Urinary bladder (tissue), 4 donors: ENCODE measurements around the gene MLH3. TPM values are rescaled to one million over a fixed set of nuclear protein-coding genes. Genes with fewer than 3 reads are reported as not detected.

Experiments
- DNase-seq: peaks from one replicate; pipeline ENCODE4 v3.0.0-alpha.2; 2015; ENCODE audit errors: extremely low spot score
- H3K27ac ChIP-seq: one replicate; pipeline ENCODE4 v1.5.1; 2013; ENCODE audit warnings: low read depth, mild to moderate bottlenecking, moderate library complexity
- H3K36me3 ChIP-seq: one replicate; pipeline ENCODE4 v1.6.1; 2013; ENCODE audit warnings: mild to moderate bottlenecking, moderate library complexity; ENCODE audit not compliant: insufficient read depth
- H3K4me1 ChIP-seq: one replicate; pipeline ENCODE4 v1.6.1; 2013; ENCODE audit warnings: mild to moderate bottlenecking, moderate library complexity; ENCODE audit not compliant: insufficient read depth
- H3K4me3 ChIP-seq: one replicate; pipeline ENCODE4 v1.5.1; 2013; ENCODE audit warnings: low read depth, low read length
- WGBS: extraction: QIAGEN DNeasy Blood & Tissue Kit; methylation state at CpG from one replicate; pipeline ENCODE4 v1.1.7; 2013; 5-methylcytosine and 5-hydroxymethylcytosine counted together
- polyA plus RNA-seq: library from polyadenylated mRNA; stranded (reverse); fragments of 200-250 nt; gene quantifications from one replicate; pipeline ENCODE4 v1.2.3, GENCODE V29; 2013
- total RNA-seq: library from RNA; depleted of rRNA; stranded (reverse); fragments of >200 nt; gene quantifications from one replicate; pipeline ENCODE4 v1.2.3, GENCODE V29; 2014
- donor health status: healthy with polysubstance abuse.
- donor health status: healthy.

The MLH3 gene
- total RNA-seq: 97.1 TPM
- 15.3 TPM for polyA plus RNA-seq

DNA sequence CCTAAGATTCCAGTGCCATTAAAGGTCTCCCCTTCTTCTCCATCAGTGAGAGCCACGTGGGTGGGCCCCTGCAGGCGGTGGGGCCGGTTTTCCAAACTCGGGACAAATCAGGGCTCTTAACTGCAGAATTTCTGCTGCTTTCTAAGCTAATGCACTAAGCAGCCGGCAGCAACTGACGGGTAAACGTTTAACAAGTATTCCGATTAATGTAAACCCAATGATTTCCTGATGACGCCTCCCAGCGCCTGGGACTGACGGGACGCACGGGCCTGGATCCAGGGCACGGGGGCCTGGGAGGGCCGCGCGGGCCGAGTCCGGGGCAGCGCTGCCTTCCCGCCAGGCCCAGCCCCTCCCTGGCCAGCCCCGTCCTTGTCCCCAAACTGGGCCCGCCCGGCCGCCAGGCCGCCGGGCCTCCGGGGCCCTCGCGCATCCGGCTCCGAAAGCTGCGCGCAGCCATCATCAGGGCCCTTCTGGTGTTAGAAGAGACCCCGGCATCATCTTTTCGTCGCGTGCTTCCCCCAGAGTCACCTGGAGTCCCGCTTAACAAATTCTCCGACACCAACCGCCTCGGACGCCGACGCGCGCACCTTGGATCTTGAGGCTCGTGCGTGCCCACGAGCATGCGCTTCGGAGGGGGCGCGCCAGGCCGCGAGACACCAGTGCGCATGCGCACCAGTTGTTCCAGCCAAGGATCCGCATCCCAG, at the start of gene MLH3:
MLH3 (minus strand) TSS at position 616 of the 704 bp plus-strand sequence. CDS start 1,812 bp downstream, outside the sequence.
- H3K4me3 ChIP-seq: peak within 1 kb of the TSS; percentile 61
- H3K27ac ChIP-seq: peak within 1 kb of the TSS; percentile 79
- no peaks in the 10 kb centered on the region for H3K4me1 ChIP-seq
- peak; percentile 61 for DNase-seq
- under 1% methylated on average over 59 of the region's 59 CpGs for WGBS
- no peaks in the 10 kb centered on the region for H3K36me3 ChIP-seq

GRCh38 chr14:75098682-75099081, 47.4 kb upstream of the MLH3 start:
- peaks cover 4% of the 10 kb centered on the region for H3K36me3 ChIP-seq
- H3K4me1 ChIP-seq: no peaks in the 10 kb centered on the region
- WGBS: 53% methylated on average over 1 of the region's 1 CpG
- H3K4me3 ChIP-seq: no peak overlapping the region
- no peak overlapping the region for H3K27ac ChIP-seq
- no peak for DNase-seq

DNA sequence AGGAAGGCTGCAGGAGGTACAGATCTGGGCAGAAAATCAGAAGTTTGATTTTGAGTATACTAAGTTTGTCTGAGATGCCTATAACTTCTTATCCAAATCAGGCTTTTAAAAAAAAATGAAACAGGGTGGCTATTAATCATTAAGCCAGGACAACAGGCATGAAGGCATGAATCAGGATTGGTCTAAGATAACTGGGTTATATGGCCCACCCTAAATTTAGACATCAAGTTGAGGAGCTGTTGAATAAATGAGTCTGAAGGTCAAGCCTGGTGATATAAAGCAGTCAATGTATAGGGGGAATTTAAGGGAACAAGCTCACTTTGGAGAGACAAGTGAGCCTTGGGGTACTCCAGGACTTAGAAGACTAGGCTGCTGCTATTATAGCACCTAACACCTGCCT, 46.9 kb upstream of the MLH3 start:
- Histone ChIP-seq H3K36me3 (peaks cover 4% of the 10 kb centered on the region), H3K4me3 (no peak overlapping the region), H3K27ac (no peak overlapping the region), H3K4me1 (no peaks in the 10 kb centered on the region)
- DNase-seq: no peak

DNA sequence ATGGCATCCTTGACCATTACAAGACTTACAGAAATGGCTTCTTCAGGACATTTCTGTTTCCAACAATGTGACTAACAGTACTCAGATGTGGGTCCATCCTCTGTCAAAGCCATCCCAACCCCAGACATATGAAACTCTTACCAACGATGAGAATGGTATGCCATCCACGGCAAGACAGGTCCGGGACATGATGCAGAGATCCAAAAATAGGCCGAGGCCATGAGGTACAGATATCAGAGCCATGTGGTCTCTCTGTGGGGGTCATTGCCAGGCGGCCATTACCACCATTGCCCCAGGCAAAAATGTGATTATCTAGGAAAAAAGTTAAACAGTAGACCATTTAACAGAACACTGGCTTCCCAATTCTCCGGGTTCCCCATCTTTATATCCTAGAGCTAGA, 45.7 kb upstream of the MLH3 start:
- WGBS: 88% methylated on average over 6 of the region's 6 CpGs
- Histone ChIP-seq H3K36me3 (peaks cover 4% of the 10 kb centered on the region), H3K4me3 (no peak overlapping the region), H3K4me1 (no peaks in the 10 kb centered on the region), H3K27ac (no peak overlapping the region)
- DNase-seq: no peak

DNA sequence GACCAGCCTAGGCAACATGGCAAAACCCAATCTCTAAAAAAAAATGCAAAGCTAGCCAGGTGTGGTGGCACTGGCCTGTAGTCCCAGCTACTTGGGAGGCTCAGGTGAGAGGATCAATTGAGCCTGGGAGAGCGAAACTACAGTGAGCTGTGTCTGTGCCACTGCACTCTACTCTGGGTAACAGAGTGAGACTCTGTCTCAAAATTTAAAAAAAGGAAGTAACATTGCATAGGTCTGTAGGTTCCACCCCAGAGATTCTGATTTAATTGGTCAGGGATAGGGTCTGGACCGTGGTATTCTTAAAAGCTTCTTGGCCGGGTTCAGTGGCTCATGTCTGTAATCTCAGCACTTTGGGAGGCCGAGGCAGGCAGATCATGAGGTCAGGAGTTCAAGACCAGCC, 44.4 kb upstream of the MLH3 start:
- peaks cover 4% of the 10 kb centered on the region for H3K36me3 ChIP-seq
- WGBS: 95% methylated on average over 4 of the region's 4 CpGs

GRCh38 chr14:75094896-75095295, 43.6 kb upstream of the MLH3 start:
- DNase-seq: no peak
- 91% methylated on average over 3 of the region's 3 CpGs for WGBS

More for the DNA sequence above, 44.4 kb upstream of the MLH3 start:
- Histone ChIP-seq H3K4me1 (no peaks in the 10 kb centered on the region), H3K4me3 (no peak overlapping the region), H3K27ac (no peak overlapping the region)
- no peak for DNase-seq

DNA sequence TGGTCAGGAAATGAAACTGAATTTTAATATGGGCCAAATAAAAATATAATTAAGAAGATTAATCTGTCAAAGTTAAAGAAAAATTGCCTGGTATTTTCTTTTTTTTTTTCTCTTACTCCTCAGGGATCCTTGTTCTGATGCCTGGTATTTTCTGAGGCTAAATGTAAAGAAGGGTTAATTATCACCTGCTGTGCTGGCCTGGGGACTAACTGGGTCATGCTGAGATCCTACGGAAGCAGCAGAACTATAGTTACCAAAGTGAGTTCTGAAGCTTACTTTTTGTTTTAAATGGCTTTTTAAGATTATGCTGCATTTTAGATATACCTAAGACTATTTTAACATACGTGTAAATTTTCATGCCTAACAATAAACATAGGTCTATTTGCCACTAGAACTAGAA, 41.4 kb upstream of the MLH3 start:
- Histone ChIP-seq H3K27ac (no peak overlapping the region), H3K4me1 (no peaks in the 10 kb centered on the region), H3K4me3 (no peak overlapping the region), H3K36me3 (peaks cover 6% of the 10 kb centered on the region)
- 82% methylated on average over 2 of the region's 2 CpGs for WGBS
- no peak for DNase-seq

More at GRCh38 chr14:75094896-75095295, 43.6 kb upstream of the MLH3 start:
- peaks cover 6% of the 10 kb centered on the region for H3K36me3 ChIP-seq
- H3K4me3 ChIP-seq: no peak overlapping the region
- no peaks in the 10 kb centered on the region for H3K4me1 ChIP-seq
- H3K27ac ChIP-seq: no peak overlapping the region

DNA sequence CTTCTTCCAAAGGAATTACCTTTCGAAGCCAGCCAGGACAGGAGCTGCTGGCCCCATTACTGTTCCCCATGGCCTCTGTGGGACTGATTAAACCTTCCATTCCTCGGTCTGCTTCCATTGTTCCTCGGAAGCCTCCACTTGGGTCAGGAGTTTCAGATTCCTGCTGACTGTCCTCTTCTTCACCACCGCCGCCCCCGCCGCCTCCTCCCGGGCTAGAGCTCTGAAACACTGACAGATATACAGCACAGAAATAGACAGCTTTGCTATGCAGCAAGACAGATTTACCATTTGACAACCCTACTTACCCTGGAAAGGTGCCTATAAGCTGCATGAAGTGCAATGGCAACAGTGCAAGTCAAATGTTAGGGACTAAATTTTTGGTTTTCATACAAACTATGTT, 40.0 kb upstream of the MLH3 start:
- peaks cover 6% of the 10 kb centered on the region for H3K36me3 ChIP-seq
- 90% methylated on average over 8 of the region's 8 CpGs for WGBS
- H3K4me3 ChIP-seq: no peak overlapping the region
- no peak for DNase-seq
- H3K27ac ChIP-seq: no peak overlapping the region
- H3K4me1 ChIP-seq: no peaks in the 10 kb centered on the region

DNA sequence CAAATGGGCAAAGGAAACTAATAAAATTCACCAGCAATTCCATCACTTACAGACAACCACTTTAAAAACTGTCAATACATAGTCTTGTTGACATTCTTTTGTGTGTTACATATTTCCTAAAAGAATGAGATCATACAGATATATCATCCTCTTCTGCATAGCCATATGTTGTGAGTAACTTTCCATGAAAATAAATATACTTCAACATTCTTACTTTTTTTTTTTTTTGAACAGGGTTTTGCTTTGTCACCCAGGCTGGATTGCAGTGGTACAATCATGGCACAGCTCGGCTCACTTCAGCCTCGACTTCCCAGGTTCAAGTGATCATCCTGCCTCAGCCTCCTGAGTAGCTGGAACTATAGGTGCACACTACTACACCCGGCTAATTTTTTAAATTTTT, 39.1 kb upstream of the MLH3 start:
- H3K36me3 ChIP-seq: peaks cover 5% of the 10 kb centered on the region
- 89% methylated on average over 3 of the region's 3 CpGs for WGBS
- no peak overlapping the region for H3K27ac ChIP-seq
- DNase-seq: no peak
- H3K4me3 ChIP-seq: no peak overlapping the region
- H3K4me1 ChIP-seq: no peaks in the 10 kb centered on the region

GRCh38 chr14:75088566-75089373, 37.5 kb upstream of the MLH3 start:
- peaks cover 3% of the 10 kb centered on the region for H3K36me3 ChIP-seq
- 71% methylated on average over 7 of the region's 7 CpGs for WGBS
- H3K27ac ChIP-seq: no peak overlapping the region
- H3K4me1 ChIP-seq: no peaks in the 10 kb centered on the region
- H3K4me3 ChIP-seq: no peak overlapping the region
- DNase-seq: peak; percentile 25

DNA sequence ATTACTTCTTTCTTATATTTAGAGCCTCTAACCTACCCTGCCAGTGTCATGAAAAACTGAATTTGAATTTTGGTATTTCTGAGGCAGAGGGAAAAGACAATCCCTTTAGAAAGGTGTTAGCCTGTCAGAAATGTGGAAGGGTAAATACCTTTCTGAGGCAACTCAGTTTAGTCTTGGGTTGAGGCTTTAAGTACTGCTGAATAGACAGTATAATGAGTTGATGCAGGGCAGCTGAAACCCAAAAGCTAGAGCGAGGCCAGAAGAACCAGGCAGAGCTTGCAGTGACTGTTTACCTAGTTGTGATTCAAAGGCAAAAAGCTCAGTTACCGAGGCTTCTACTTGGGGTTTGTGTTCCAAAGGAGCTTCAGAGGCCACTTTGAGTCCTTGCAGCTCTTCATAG, 36.9 kb upstream of the MLH3 start:
- DNase-seq: no peak
- H3K4me1 ChIP-seq: no peaks in the 10 kb centered on the region
- H3K36me3 ChIP-seq: peaks cover 3% of the 10 kb centered on the region
- no peak overlapping the region for H3K27ac ChIP-seq
- H3K4me3 ChIP-seq: no peak overlapping the region
- WGBS: 88% methylated on average over 2 of the region's 2 CpGs

DNA sequence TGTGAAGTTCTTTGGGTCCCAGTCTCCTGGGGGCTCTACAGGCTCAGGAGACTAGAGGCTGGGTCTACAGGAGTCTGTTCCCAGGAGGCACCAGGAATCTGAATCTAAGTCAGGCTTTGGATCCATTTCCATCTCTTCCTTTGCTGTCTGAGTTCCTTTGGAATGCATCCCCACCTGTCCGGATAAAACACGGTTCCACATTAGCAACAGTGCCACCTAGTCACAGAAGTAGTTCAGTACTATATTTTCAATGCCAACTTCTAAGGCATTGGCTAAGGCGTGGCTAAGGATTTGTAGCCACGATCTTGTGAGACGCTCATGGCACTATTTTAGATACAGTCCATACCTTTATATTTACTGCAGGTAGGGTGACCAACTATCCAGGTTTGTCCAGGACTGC, 33.2 kb upstream of the MLH3 start:
- 64% methylated on average over 5 of the region's 5 CpGs for WGBS

GRCh38 chr14:75083271-75083670, 32.0 kb upstream of the MLH3 start:
- no peak for DNase-seq
- WGBS: 95% methylated on average over 1 of the region's 1 CpG
- no peaks in the 10 kb centered on the region for H3K4me1 ChIP-seq
- peaks cover 2% of the 10 kb centered on the region for H3K36me3 ChIP-seq
- no peak overlapping the region for H3K27ac ChIP-seq
- H3K4me3 ChIP-seq: no peak overlapping the region

More for the DNA sequence above, 33.2 kb upstream of the MLH3 start:
- H3K4me1 ChIP-seq: no peaks in the 10 kb centered on the region
- H3K27ac ChIP-seq: no peak overlapping the region
- H3K4me3 ChIP-seq: no peak overlapping the region
- DNase-seq: no peak
- peaks cover 2% of the 10 kb centered on the region for H3K36me3 ChIP-seq

DNA sequence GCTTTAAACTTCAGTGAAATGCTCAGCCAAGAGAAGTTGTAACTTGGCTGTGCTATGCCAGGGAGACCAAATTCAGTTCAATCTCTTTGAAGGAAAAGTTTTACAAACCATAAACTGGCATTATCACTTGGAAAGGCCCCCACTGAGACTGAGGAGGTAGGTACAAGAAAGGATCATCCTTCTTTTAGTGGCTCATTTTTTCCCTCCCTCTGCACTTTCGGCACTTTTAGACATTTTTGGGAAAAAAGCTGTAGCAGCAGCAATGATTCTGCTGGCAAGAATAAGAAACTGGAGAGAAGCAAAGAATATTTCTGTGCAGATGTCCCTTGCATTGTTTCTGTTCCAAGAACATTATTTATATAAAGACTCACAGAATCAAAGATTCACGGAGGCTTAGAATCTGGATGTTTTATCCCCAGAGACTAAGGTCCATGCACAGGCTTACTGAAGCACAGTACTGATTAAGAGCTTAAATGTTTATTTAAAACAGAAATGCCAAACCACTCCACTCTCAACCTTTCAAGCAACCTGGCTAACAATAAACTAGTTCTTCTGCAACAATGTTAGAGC, 30.5 kb upstream of the MLH3 start:
- Histone ChIP-seq H3K27ac (no peak overlapping the region), H3K36me3 (peaks cover 2% of the 10 kb centered on the region), H3K4me1 (no peaks in the 10 kb centered on the region), H3K4me3 (no peak overlapping the region)
- 28% methylated on average over 2 of the region's 2 CpGs for WGBS
- DNase-seq: no peak
